HG03159 (cell line): ENCODE results near the gene TET3.

Experiments
- ATAC-seq: cut with Tn5 transposase; IDR thresholded peaks from one replicate; pipeline ENCODE4 v1.9.1; 2021; ENCODE audit warnings: mild to moderate bottlenecking, moderate library complexity; ENCODE audit not compliant: unreplicated experiment

Gene TET3

GRCh38 chr2:74027496-74027895 lies 42.8 kb downstream of the TET3 start:
- ATAC-seq: no peak

GRCh38 chr2:74028290-74028689 lies 43.6 kb downstream of the TET3 start:
- ATAC-seq: no peak

GRCh38 chr2:74028741-74029140 lies 44.0 kb downstream of the TET3 start:
- no peak for ATAC-seq

GRCh38 chr2:74029714-74030397 lies 45.1 kb downstream of the TET3 start:
- ATAC-seq: no peak

- no peak for ATAC-seq
Observed at GRCh38 chr2:74031221-74031620, 46.5 kb downstream of the TET3 start.

GRCh38 chr2:74031959-74032287 lies 47.2 kb downstream of the TET3 start:
- no peak for ATAC-seq

GRCh38 chr2:74033375-74033774 lies 48.7 kb downstream of the TET3 start:
- no peak for ATAC-seq
